ENCODE measurements around the gene MLLT6. TPM values are rescaled to one million over a fixed set of nuclear protein-coding genes. Genes with fewer than 3 reads are reported as not detected.

Gene MLLT6
- total and polyA plus RNA-seq, 8 donors = 51.3 to 181 (median 68.7) TPM

GRCh38 chr17:38751808-38752307, 46.8 kb downstream of the MLLT6 start:
- Histone ChIP-seq H3K9me3 (no peaks in the 10 kb centered on the region), H3K27ac (peak overlapping the region; percentile 33 to 90 (median 85)), H3K36me3 (peaks cover 0 to 11% (median 0%) of the 10 kb centered on the region in 3 donors), H3K4me1 (peaks cover 4 to 9% (median 8%) of the 10 kb centered on the region in 3 donors), H3K27me3 (no peaks in the 10 kb centered on the region), H3K4me3 (peak overlapping the region; percentile 40 to 91 (median 68))
- peak; percentile 68 to 95 (median 88) for DNase-seq
- 0% methylated on average over 44 of the region's 44 CpGs for WGBS, 2 donors
- ATAC-seq = peak; percentile 46 to 68 (median 52)
- no peak for TF ChIP-seq CTCF (IDR thresholded peaks at IDR 0.05)
- intact Hi-C loops (cut with DNase I) = no loop called here
- FAIRE-seq = no peak

- peak; percentile 78 to 88 (median 84) for ATAC-seq
- intact Hi-C loops (cut with DNase I) = no loop called here
- TF ChIP-seq CTCF (IDR thresholded peaks at IDR 0.05) = no peak
- Histone ChIP-seq H3K4me1 (peaks cover 4 to 9% (median 8%) of the 10 kb centered on the region in 3 donors), H3K27me3 (no peaks in the 10 kb centered on the region), H3K4me3 (peak within 1 kb of the TSS; percentile 80 to 95 (median 90)), H3K36me3 (peaks cover 0 to 11% (median 0%) of the 10 kb centered on the region in 3 donors), H3K27ac (peak within 1 kb of the TSS; percentile 36 to 90 (median 85)), H3K9me3 (no peaks in the 10 kb centered on the region)
- no peak for FAIRE-seq
- DNase-seq = peak; percentile 89 to 99 (median 98)
- 0% methylated on average over 44 of the region's 44 CpGs for WGBS, 2 donors
Observed at GRCh38 chr17:38752308-38753070, 47.4 kb downstream of the MLLT6 start, which contains the start of gene PSMB3. TSS of gene PSMB3 (plus strand) at chr17:38752741. CDS start at chr17:38752827, 86 bp downstream.

GRCh38 chr17:38753071-38753506, 48.0 kb downstream of the MLLT6 start:
- ATAC-seq (no peak), FAIRE-seq (no peak), DNase-seq (peak in 4 of 6 donors; percentile 30 to 62 (median 45))
- TF ChIP-seq CTCF (IDR thresholded peaks at IDR 0.05) = no peak
- Histone ChIP-seq H3K27me3 (no peaks in the 10 kb centered on the region), H3K4me3 (peak overlapping the region; percentile 80 to 95 (median 90)), H3K9me3 (no peaks in the 10 kb centered on the region), H3K36me3 (peaks cover 0 to 12% (median 0%) of the 10 kb centered on the region in 3 donors), H3K4me1 (peaks cover 4 to 9% (median 8%) of the 10 kb centered on the region in 3 donors), H3K27ac (peak overlapping the region; percentile 36 to 86 (median 54))
- 2 to 3% methylated on average over 22 of the region's 22 CpGs for WGBS, 2 donors
- intact Hi-C loops (cut with DNase I) = no loop called here

- no peak for ATAC-seq
Observed at GRCh38 chr17:38761612-38762011, 56.5 kb downstream of the MLLT6 start.

More at GRCh38 chr17:38761612-38762011, 56.5 kb downstream of the MLLT6 start:
- 84% methylated on average over 4 of the region's 4 CpGs for WGBS, 2 donors
- no peak overlapping the region for H3K4me3 ChIP-seq
- H3K9me3 ChIP-seq = no peaks in the 10 kb centered on the region
- H3K27me3 ChIP-seq = no peaks in the 10 kb centered on the region
- no peak for FAIRE-seq
- intact Hi-C loops (cut with DNase I) = no loop called here
- DNase-seq = no peak
- no peak overlapping the region for H3K27ac ChIP-seq
- H3K36me3 ChIP-seq = peaks cover 0 to 52% (median 17%) of the 10 kb centered on the region in 3 donors
- no peak for TF ChIP-seq CTCF (IDR thresholded peaks at IDR 0.05)
- no peaks in the 10 kb centered on the region for H3K4me1 ChIP-seq

Measured in pancreas (tissue), 10 donors.